GM18498 (cell line): ENCODE results near the gene PDGFRB.

ENCODE experiments used
- ATAC-seq: cut with Tn5 transposase; IDR thresholded peaks from one replicate; pipeline ENCODE4 v1.9.1; 2021; ENCODE audit warnings: mild to moderate bottlenecking, moderate library complexity; ENCODE audit not compliant: unreplicated experiment

Gene PDGFRB

DNA sequence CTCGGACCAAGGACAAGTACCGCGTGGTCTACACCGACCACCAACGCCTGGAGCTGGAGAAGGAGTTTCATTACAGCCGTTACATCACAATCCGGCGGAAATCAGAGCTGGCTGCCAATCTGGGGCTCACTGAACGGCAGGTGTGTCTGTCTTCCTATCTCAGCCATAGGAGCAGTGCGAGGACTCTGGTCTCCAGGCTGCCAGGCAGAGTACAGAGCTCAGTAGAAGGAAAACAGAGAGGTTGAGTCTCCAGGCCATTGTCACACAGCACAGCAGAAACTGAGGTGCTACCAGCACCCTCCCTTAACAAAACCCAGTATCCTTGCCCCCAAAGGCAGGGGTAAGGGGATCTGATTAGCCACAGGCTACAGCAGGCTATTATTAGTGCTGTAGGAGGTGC, 27.1 kb upstream of the PDGFRB start:
- ATAC-seq: no peak

DNA sequence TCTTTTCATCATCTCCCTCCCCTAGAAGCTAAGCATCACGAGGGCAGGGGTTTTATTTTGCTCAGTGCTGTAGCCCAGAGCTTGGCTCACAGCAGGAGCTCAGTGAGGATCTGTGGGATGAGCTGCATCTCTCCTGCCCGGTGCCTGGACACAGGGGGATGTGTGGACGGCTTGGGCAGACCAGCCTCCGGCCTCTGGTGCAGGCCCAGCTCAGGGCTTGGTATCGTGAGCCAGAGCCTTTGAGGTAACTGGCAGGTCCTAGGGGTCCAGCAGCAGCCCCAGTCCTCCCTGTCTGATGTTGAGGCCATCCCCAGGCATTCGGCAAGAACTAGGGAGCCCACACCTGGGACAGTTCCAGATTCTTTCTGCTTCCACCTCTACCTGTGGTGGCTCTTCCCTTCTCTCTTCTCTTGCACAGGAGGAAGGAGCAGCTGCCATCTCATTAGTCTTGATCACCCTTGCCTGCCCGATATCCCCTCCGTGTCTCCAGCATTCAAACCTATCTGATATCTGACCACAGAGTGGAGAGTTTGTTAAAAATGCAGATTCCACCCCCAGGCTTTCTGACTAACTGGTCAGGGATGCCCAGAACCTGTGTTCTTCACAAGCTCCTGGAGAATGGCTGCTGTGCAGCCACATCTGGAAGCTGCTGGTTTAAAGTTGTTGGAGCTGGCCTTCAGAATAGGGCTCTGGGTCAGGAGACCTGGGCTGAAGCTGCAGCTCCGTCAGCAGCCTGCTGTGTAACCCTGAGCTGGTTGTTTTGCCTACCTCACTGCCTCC, 26.3 kb upstream of the PDGFRB start:
- no peak for ATAC-seq

DNA sequence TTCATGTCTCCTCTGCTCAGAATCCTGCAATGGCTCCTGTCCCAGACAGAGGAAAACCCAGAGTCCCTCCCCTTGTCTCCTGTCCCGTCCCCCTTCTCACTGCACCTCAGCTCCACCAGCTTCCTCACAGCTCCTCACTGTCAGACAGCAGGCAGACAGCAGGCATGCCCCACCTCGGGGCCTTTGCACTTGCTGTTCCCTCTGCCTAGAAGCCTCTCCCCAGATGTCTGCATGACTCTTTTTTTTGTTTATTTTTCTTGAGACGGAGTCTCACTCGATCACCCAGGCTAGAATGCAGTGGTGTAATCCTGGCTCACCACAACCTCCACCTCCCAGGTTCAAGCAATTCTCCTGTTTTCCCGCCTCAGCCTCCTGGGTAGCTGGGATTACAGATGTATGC, 25.4 kb upstream of the PDGFRB start:
- no peak for ATAC-seq

DNA sequence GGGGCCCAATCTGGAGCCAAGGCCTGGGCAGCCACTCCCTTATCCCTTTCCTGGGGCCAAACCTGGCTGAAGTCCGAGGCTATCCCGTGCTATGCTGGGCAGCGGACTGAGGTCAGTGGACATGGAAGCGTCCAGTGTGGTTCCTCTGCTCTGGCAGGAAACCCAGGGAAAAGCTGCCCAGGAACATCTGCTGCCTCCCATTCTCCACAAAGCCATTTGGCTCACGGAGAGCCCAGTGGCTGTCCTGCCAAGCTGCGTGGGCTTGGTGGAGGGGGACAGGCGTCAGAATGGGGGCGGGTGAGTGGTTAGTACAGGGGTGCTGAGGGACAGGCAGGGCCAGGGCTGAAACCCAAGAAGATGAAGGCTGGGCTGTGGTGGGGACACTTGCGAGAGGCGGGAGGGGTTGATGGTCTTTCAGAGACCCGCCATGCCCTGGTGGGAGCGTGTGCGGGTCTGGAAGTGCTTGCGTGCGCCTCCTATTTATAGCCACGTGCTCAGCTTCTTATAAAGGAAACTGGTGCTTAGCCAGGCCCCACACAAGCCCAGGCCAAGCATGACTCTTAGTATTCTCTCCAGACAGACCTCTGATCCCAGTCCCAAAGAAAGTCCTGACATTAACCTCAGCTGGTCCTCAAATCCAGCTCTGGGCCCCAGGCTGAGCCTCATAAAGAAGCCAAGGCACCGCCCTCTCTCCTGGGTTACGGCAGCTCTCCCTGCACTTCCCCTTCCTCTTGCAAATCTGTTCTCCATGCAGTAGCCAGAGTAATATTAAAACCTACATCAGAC, 24.8 kb upstream of the PDGFRB start:
- no peak for ATAC-seq

DNA sequence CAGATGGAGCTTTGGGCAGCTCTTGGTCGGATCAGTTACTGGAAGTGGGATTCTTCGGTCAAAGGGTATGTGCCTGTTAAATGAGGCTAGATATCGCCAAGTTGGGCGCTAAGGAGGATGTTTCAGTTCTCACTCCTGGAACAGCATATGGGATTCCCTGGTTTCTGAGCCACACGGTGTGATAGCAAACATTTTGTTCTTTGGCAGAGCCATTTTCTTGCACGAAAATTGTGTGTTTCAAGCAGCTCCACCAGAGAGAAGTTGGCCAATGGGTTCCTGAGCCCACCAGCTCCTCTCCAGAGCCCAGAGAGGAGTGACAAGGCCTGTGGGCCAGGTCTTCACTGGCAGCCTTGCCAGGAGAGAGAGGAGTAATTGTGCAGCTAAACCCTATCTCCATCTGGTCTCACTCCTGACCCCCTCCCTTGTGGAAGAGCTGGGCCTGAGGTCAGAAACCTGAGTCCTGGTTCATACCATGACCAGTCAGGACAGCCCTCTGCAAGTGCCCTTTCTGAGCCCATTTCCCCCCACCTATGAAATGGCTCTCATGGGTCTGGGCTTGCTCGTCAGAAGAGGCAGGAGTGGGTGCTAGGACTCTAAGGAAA, 23.5 kb upstream of the PDGFRB start:
- ATAC-seq: no peak

DNA sequence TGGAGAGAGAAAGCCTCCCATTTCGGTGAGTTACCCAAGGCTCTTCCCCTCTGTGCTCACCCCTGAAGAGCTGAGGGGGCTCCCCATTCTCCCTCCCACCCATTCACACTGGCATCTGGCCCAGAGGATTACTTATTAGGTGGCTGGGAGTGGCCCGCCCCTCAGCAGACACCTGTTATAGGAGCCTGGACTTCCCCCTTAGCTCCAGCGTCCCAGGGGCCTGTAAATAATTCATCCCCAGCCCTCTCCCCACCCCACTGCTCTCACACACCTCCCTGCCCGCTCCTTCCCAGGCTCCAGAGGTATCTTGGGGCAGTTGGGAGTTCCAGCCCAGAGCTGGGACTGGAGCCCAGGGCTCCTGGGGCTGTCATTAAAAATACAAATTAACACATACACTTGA, 22.6 kb upstream of the PDGFRB start:
- ATAC-seq: no peak

DNA sequence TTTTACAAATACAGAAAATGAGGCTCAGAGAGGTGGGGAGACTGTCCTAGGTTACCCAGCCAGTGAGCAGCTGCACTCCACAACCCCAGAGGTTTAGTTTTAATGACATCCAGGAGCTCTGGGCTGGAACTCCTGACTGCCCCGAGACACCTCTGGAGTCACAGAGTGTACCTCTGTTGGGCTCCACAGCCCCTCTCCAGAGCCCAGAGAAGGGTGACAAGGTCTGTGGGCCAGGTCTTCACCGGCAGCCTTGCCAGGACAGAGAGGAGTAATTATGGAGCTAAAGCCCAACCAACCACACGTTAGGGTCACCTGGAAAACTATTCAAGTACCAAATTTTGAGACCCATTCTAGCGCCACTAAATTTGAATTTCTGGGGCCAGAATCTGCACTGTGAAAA, 22.1 kb upstream of the PDGFRB start:
- ATAC-seq: no peak

DNA sequence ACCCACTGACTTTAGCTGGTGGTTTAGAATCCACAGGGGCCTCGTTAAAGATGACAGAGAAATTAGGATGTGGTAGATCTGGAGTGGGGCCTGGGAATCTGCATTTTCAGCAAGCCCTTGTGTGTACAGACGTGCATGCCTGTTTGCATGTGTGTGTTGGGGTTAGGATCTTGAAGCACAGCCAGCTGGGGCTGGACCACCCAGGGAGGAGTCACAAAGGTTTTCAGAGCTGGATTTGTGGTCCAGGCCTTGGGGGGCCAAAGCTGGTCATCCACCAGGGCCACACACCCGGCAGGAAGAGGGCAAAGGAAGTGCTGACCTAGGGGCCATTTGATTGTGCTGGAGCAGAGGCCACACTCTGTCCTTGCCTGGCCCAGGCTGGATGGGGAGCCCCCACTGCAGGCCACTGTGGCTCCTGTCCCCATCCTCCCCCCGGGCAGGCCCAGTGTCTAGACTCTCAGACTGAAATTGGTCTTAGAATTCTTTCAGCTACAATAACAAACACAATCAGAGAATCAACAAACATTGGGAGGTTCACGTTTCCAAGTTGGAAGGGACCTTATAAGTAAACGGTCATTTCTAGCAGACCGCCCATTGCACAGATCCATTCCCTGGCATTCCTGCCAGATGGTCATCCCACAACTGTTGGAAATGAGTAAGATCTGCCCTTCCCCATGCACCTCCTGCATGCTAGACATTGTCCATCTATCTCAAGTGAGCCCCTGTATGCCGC, 21.3 kb upstream of the PDGFRB start:
- no peak for ATAC-seq

DNA sequence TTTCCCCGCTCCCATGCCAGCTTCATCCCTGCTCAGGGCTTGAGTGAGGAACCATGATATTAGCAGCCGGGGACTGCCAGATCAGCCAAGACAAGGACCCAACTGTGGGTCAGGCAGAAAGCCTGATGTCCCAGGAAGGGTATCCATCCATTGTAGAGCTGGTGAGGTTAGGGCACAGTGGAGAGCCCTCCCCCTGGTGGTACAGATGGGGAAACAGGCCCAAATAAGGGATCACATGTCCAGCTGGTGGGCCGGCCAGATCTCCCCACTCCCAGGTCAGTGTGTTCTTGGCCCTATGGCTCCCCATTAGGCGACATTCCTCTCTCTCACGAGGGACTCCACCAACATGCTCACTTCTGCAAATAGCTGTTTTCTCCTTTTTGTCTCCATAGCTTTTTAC, 19.9 kb upstream of the PDGFRB start:
- ATAC-seq: peak; percentile 58

DNA sequence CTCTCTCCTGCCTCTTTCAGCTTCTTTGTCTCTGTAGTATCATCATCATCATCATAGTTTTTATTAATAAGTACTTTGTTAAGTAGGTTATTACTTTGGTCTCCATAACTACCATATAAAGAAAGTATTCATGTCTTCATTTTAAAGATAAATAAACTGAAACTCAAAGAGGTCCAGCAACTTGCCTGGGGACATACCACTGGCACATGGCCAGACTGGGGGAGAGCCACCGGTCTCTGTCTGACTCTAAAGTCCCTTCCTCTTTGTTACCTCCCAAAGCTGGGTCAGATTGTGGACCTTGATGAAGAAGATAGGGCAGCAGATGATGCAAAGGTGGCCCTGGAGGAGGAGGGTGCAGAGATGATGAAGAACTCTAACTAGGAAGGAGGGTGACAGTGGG, 19.4 kb upstream of the PDGFRB start:
- ATAC-seq: no peak

DNA sequence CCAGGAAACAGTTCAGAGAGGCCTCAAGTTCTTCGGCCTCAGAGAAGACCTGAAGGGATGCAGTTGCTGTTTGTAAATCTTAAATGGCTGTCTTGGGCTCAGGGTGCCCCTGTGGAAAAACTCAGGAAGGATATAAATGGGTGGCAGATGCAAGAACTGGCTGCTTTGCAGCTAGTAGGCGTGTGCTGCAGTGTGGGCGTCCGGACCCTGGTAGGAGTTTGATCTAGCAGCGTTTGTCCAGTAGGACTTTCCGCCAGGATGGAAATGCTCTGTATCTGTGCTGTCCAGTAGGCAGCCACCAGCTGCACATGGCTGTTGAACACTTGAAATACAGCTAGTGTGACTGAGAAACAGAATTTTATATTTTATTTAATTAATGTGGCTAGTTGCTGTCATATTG, 18.6 kb upstream of the PDGFRB start:
- no peak for ATAC-seq

DNA sequence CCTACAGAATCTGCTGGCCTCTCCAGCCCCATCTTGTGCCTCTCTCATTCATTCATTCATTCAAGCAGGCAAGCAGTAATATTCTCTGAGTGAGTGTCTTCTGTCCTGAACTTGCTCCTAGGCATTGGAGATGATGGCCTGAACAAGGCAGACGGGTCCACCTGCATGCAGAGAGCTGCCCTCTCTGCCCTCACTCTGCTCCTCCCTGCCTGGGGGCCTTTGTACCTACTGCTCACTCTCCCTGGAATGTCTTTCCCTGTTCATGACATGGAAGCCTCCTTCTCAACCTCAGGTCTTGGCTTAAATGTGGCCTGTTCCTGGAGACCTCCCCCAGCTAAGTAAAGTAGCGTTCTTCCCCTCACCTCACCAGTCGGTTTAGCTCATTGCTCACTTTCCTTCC, 17.5 kb upstream of the PDGFRB start:
- ATAC-seq: no peak

DNA sequence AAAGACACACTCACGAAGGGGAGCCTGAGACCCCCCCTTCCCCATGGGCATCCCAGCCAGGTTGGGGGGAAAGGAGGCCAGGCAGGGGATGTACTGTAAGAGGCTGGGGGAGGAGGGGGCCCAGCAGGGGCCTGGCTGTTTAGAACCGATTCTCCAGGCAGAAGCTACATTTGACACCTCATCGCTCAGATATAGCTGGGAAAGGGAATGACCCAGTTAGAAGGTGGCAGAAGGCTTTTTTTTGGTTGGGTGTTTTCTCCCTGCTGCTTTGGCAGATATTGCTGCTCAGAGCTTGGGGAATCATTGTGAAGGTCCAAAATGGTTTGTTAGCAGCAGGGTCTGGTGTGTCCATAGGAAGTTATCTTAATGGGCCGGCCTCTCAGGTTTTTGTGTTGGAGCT, 16.9 kb upstream of the PDGFRB start:
- no peak for ATAC-seq

DNA sequence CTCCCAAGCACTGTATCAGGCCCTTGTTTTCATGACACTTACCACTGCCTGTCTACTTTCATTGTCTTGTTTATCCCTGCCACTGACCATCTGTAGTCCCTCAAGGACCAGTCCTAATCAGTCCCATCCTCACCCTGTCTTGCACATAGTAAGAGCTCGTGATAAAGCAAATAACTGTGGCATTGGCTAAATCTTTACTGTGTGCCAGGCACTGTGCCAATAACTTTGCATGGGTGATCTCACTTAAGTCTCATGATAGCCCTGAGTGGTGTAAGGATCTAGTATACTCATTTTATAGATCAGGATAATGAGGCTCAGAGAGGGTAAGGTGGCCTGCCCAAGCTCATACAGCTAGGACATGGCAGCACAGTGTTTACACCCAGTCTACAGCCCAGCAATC, 16.5 kb upstream of the PDGFRB start:
- ATAC-seq: no peak

DNA sequence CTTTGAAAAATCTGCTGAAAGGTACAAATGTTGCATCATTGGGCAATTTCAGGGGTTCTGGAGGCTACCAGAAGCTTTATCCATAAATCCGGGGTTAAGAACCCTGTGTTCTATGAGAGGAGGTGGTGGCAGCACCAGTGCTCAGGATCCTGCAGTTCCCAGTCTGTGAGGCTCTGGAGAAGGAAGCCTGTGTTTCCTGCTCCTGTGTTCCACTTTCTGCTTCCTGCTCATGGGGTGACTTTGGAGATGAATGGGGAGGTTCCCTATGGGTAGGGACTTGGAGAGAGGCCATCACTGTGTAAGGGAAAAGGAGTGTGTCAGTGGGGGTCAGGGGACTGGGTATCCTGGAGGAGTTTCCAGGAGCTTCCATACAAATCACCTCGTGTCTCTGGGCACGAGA, 13.2 kb upstream of the PDGFRB start:
- ATAC-seq: no peak

DNA sequence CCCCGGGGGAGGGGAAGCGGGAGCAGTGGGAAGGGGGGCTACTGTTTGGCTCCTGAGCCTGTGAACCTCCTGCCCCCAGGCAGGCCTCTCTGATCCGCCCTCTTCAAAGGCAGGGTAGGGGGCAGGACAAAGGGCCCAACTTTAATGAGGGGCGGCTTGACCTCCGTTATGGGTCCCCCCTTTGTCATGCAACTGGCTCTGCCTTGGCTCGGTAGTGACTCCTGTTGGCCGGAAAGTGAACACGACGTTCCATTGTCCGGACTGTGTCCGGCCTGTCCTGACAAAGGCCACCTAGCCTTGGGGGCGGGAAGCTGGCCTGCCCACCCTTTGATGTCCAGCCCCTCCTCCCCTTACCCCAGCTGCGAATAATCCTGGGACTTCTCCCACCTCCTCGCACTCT, 12.3 kb upstream of the PDGFRB start:
- no peak for ATAC-seq

DNA sequence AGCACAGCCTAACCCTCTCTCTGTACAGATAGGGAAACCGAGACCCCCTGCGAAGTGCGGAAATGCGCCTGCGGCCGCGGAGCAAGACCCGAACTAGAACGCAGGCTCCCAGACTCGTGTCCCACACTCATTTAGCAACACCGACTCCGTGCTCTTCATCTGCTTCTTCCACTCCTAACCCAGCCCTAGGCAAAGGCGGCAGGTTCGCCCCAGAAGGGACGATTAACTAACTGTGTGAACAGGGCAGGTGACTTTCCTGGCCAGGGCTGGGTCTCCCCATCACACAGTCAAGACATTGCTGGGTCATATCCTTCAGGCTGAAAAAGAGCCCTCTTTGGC, 11.8 kb upstream of the PDGFRB start:
- no peak for ATAC-seq

DNA sequence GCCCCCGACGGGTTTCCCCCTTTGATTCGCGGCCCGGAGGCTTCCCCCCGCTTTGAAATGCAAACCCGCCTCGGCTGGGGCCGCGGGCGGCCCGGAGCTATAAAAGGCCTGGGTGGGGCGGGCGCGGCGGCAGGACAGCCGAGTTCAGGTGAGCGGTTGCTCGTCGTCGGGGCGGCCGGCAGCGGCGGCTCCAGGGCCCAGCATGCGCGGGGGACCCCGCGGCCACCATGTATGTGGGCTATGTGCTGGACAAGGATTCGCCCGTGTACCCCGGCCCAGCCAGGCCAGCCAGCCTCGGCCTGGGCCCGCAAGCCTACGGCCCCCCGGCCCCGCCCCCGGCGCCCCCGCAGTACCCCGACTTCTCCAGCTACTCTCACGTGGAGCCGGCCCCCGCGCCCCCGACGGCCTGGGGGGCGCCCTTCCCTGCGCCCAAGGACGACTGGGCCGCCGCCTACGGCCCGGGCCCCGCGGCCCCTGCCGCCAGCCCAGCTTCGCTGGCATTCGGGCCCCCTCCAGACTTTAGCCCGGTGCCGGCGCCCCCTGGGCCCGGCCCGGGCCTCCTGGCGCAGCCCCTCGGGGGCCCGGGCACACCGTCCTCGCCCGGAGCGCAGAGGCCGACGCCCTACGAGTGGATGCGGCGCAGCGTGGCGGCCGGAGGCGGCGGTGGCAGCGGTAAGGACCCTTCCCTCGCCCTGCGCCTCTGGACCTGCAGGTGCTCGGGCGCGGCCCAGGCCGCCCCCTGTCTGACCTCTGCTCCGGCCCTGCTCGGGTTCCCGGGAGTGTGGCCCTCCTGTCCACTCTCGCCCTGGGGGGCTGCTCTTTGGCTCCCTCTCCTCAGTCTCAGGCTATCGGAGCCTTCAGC, 11.2 kb upstream of the PDGFRB start, which contains the start of gene CDX1:
Gene CDX1, plus strand, starts transcription at position 129 of the 862 bp plus-strand sequence. Its CDS starts 99 bp downstream, at position 228.
- no peak for ATAC-seq

DNA sequence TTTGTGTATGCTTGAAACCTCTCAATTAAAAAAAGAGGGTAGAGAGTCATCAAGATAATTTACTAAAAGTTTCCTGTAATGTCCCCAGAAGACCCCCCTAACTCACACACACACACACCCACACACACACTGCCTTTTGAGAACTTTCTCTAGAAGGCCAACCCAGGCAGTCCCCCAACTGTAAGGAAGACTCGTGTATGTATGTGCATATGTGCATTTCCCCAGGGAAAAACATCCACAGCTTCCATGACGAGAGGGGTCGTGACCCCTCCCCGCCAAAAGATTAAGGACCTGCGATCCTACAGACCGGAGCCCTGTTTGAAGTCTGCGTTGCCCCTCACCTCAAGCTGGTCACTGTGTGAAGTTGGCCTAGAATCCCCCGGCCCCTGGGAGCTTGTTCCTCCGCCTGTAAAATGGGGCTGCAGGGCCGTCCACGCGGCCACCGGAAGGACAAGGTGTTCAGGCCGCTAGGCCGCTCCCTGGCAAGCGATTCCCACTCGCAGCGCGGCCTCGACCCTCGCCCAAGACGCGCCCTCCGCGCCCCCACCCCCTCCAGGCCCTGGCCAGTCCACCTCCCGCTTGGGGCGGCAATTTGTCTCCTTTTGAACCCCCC, 10.5 kb upstream of the PDGFRB start:
- ATAC-seq: no peak
